Ishikawa (cell line): ENCODE measurements around the gene ACSL3.

Experiments used
- CREB1 ChIP-seq: IDR thresholded peaks from 2 replicates; pipeline ENCODE4 v1.6.1; 2012; ENCODE audit warnings: low read depth
- FOXM1 ChIP-seq: IDR thresholded peaks from 2 replicates; pipeline ENCODE4 v1.6.1; 2012; ENCODE audit warnings: low read depth, borderline replicate concordance
- TAF1 ChIP-seq: IDR thresholded peaks from 2 replicates; pipeline ENCODE4 v1.6.1; 2012; ENCODE audit warnings: low read depth, mild to moderate bottlenecking
- YY1 ChIP-seq: IDR thresholded peaks from 2 replicates; pipeline ENCODE4 v1.6.1; 2012; ENCODE audit warnings: low read depth
- TF ChIP-seq, protein P1 (sequence below): IDR thresholded peaks from 2 replicates; pipeline ENCODE4 v1.6.1; 2012
- TF ChIP-seq, protein P2 (sequence below): IDR thresholded peaks from 2 replicates; pipeline ENCODE4 v1.6.1; 2012; ENCODE audit warnings: low read depth, mild to moderate bottlenecking
- TF ChIP-seq, protein P3 (sequence below): IDR thresholded peaks from 2 replicates; pipeline ENCODE4 v1.6.1; 2012

DNA sequence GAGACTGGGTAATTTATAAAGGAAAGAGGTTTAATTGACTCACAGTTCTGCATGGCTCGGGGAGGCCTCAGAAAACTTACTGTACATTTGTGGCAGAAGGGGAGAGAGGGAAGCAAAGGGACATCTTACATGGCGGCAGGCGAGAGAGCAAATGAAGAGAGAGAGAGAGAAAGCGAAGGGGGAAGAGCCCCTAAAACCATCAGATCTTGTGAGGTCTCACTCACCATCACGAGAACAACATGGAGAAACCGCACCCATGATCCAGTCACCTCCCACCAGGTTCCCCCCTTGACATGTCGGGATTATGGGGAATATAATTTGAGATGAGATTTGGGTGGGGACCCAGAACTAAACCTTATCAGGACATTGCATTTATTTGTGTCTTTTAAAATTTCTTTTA is 75.9 kb downstream of the ACSL3 start:
- TF ChIP-seq CREB1, result no peak
- TF ChIP-seq FOXM1, result no peak
- TF ChIP-seq YY1, result no peak
- TF ChIP-seq, protein P1, sequence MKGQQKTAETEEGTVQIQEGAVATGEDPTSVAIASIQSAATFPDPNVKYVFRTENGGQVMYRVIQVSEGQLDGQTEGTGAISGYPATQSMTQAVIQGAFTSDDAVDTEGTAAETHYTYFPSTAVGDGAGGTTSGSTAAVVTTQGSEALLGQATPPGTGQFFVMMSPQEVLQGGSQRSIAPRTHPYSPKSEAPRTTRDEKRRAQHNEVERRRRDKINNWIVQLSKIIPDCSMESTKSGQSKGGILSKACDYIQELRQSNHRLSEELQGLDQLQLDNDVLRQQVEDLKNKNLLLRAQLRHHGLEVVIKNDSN, result no peak
- TF ChIP-seq TAF1, result no peak
- TF ChIP-seq, protein P2, sequence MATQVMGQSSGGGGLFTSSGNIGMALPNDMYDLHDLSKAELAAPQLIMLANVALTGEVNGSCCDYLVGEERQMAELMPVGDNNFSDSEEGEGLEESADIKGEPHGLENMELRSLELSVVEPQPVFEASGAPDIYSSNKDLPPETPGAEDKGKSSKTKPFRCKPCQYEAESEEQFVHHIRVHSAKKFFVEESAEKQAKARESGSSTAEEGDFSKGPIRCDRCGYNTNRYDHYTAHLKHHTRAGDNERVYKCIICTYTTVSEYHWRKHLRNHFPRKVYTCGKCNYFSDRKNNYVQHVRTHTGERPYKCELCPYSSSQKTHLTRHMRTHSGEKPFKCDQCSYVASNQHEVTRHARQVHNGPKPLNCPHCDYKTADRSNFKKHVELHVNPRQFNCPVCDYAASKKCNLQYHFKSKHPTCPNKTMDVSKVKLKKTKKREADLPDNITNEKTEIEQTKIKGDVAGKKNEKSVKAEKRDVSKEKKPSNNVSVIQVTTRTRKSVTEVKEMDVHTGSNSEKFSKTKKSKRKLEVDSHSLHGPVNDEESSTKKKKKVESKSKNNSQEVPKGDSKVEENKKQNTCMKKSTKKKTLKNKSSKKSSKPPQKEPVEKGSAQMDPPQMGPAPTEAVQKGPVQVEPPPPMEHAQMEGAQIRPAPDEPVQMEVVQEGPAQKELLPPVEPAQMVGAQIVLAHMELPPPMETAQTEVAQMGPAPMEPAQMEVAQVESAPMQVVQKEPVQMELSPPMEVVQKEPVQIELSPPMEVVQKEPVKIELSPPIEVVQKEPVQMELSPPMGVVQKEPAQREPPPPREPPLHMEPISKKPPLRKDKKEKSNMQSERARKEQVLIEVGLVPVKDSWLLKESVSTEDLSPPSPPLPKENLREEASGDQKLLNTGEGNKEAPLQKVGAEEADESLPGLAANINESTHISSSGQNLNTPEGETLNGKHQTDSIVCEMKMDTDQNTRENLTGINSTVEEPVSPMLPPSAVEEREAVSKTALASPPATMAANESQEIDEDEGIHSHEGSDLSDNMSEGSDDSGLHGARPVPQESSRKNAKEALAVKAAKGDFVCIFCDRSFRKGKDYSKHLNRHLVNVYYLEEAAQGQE, result no peak
- TF ChIP-seq, protein P3, sequence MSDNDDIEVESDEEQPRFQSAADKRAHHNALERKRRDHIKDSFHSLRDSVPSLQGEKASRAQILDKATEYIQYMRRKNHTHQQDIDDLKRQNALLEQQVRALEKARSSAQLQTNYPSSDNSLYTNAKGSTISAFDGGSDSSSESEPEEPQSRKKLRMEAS, result no peak
